Activated naive CD8-positive, alpha-beta T cell treated with anti-CD3 and anti-CD28 coated beads, Interleukin-2, amount 10 ng/mL, durations not matched to agents 7 days and 5 days (primary cell): Measurements from ENCODE around the gene PRDM13. TPM values are rescaled to one million over a fixed set of nuclear protein-coding genes. Genes with fewer than 3 reads are reported as not detected.

Experiments used
- ATAC-seq: fragments of 150-1000 bp; cut with Tn5 transposase; one replicate; pipeline ENCODE4 v1.10.0; 2021; ENCODE audit warnings: low read depth, moderate library complexity
- POLR2A ChIA-PET: fragments of 350-600 bp; sonication (Branson Sonifier 250); formaldehyde crosslinking; loops from one replicate; lab custom pipeline; 2021; ENCODE audit warnings: antibody characterized with exemption; lab: Charles Lee
- DNase-seq: peaks from one replicate; pipeline ENCODE4 v3.0.0; 2021
- H3K27ac Mint-ChIP-seq: one replicate; pipeline ENCODE4 v1.8.0; 2022; ENCODE audit warnings: mild to moderate bottlenecking, mixed read lengths
- H3K27me3 Mint-ChIP-seq: one replicate; pipeline ENCODE4 v1.8.0; 2022; ENCODE audit warnings: mild to moderate bottlenecking, moderate library complexity, mixed read lengths
- H3K36me3 Mint-ChIP-seq: one replicate; pipeline ENCODE4 v1.8.0; 2021; ENCODE audit warnings: mild to moderate bottlenecking, mixed read lengths
- H3K4me1 Mint-ChIP-seq: one replicate; pipeline ENCODE4 v1.8.0; 2021; ENCODE audit warnings: mixed read lengths
- H3K4me3 Mint-ChIP-seq: one replicate; pipeline ENCODE4 v1.8.0; 2022; ENCODE audit warnings: mild to moderate bottlenecking, moderate library complexity, mixed read lengths
- H3K9me3 Mint-ChIP-seq: one replicate; pipeline ENCODE4 v1.8.0; 2021; ENCODE audit warnings: mixed read lengths
- total RNA-seq, 2 experiments: library from RNA; stranded (reverse); gene quantifications; one replicate each; pipeline ENCODE4 v1.2.3, GENCODE V29; 2021

The PRDM13 gene
- total RNA-seq, 2 experiments from 2014 or later, result not detected

DNA sequence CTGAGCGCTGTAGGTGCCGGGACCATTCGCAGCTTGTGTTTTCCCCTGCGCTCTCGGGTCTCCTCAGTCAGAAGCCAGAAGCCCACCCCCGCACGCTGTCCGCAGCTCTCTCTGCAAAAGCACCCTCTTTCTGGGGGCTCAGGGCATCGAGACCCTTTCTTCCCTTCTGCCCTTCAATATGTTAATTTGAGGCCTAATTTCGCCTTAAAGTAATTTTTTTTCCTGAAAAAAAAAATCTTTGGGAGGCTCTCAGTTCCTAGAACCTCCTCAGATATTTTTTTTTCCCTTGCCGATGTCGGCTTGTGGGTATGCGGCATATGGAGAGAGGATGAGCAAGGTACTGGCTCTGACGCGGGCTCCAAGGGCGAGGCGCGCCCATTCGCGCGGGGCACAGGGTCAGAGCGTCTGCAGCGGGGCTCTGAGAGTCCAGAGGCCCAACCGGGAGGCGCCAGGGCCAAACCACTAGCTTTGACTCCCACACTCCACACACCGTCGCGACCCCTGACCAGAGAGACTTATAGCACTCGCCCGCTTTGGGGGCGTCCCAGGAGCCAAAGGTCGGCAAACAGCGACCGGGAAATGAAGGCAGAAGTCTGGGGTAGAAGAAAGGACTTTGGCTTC, 893 bp downstream of the PRDM13 start:
- H3K9me3 Mint-ChIP-seq, result peaks cover 2% of the 10 kb centered on the region
- H3K4me1 Mint-ChIP-seq, result peaks cover 38% of the 10 kb centered on the region
- H3K27me3 Mint-ChIP-seq, result peaks cover 92% of the 10 kb centered on the region
- no peak for DNase-seq
- POLR2A ChIA-PET, result no interaction called here
- no peak for ATAC-seq
- H3K4me3 Mint-ChIP-seq, result no peak overlapping the region
- no peak overlapping the region for H3K27ac Mint-ChIP-seq
- H3K36me3 Mint-ChIP-seq, result peaks cover 4% of the 10 kb centered on the region

GRCh38 chr6:99608059-99608885, 1.6 kb downstream of the PRDM13 start:
- POLR2A ChIA-PET, result no interaction called here
- DNase-seq, result no peak
- Mint-ChIP-seq H3K4me3 (no peak overlapping the region), H3K27ac (no peak overlapping the region), H3K36me3 (peaks cover 4% of the 10 kb centered on the region), H3K27me3 (peaks cover 92% of the 10 kb centered on the region), H3K4me1 (peaks cover 34% of the 10 kb centered on the region), H3K9me3 (peaks cover 2% of the 10 kb centered on the region)
- no peak for ATAC-seq

DNA sequence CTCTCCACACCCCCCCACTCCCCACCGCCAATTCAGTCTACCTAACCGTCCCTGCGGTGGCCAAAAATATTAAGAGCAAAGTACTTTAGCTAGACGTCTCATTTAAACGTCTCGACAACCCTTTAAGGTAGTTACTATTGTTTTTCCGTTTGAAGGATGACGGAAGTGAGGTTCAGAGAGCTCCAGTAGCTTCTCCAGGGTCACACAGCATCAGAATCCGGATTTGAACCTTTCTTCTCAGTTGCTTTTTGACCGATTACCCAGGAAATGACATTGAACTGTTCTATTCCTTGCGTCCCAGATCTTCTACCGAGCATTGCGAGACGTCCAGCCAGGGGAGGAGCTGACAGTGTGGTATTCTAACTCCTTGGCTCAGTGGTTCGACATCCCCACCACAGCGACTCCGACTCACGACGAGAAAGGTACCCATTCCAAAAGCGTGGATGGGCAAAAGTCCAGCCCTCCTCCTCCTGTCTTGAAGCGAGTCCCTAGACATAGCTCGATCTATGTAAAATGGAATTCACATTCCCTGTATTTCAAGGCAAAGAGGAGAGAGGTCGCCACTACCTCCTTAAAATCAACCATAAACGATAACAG, 2.4 kb downstream of the PRDM13 start:
- Mint-ChIP-seq H3K4me1 (peaks cover 32% of the 10 kb centered on the region), H3K27me3 (peaks cover 85% of the 10 kb centered on the region), H3K27ac (no peak overlapping the region), H3K4me3 (no peak overlapping the region), H3K36me3 (peaks cover 4% of the 10 kb centered on the region), H3K9me3 (peaks cover 2% of the 10 kb centered on the region)
- POLR2A ChIA-PET, result no interaction called here
- ATAC-seq (no peak), DNase-seq (no peak)

- ATAC-seq (no peak), DNase-seq (no peak)
- peaks cover 33% of the 10 kb centered on the region for H3K4me1 Mint-ChIP-seq
- peaks cover 83% of the 10 kb centered on the region for H3K27me3 Mint-ChIP-seq
- H3K9me3 Mint-ChIP-seq, result peaks cover 2% of the 10 kb centered on the region
- POLR2A ChIA-PET, result no interaction called here
- H3K4me3 Mint-ChIP-seq, result no peak overlapping the region
- H3K36me3 Mint-ChIP-seq, result peaks cover 4% of the 10 kb centered on the region
- H3K27ac Mint-ChIP-seq, result no peak overlapping the region
Measured at GRCh38 chr6:99609905-99610489, 3.4 kb downstream of the PRDM13 start.

DNA sequence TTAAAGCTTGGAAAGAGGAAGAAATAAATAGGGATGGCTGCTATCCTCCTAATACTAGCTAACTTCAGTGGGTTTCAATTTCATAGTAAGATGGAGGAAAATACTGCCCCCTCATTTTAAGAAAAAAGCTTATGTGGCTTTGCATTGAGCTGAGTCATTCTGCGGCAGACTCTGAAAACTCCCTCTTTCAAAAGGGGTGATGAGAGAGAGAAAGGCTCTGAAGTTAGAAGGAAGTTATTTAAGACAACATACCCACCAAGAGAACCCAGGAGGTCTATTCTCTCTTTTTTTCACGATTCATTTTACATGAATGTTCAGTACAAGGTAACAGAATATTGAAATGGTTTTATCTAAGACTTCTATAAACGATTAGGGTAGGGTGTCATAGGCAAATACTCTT, 4.5 kb downstream of the PRDM13 start:
- POLR2A ChIA-PET, result interaction anchor here (0.7 kb wide), 1 partner anchor 1060 kb away, joined by 3 read pairs; no protein-coding TSS in a partner anchor
- H3K4me3 Mint-ChIP-seq, result no peak overlapping the region

DNA sequence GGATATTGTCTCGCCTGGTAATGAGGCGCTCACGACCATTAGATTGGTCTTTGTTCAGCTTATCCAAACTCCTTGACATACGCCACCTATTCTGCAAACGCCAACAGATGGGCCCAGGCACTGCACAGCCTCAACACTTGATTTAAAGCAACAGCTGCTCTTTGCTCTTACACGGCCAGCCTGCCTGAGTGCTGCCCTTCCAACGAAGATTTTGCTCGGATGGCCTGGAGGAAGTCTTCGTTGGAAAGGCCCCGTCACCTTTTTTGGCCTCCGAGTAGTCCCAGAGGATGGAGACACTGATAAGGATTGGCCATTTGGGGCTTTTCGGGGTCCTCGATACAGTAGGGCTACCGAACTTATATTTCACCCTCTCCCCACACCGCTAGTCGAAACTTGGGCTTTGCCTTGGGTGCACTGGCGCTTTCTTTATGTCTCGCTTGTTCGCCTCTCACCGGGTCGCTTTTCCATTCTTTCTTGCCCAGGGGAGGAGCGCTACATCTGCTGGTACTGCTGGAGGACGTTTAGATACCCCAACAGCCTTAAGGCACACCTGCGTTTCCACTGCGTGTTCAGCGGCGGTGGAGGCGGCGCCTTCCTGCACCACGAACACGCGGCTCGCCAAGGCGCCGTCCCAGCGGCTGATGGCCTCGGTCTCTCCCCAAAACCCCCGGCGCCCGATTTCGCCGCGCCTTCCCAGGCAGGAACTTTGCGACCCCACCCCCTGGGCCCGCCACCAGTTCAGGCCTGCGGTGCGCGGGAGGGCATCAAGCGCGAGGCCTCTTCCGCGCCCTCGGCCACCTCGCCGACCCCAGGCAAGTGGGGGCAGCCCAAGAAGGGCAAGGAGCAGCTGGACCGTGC, 6.1 kb downstream of the PRDM13 start:
- peaks cover 85% of the 10 kb centered on the region for H3K27me3 Mint-ChIP-seq
- ATAC-seq (no peak), DNase-seq (peak; percentile 37)
- no peaks in the 10 kb centered on the region for H3K9me3 Mint-ChIP-seq
- H3K4me3 Mint-ChIP-seq, result peak overlapping the region; percentile 13
- H3K4me1 Mint-ChIP-seq, result peaks cover 29% of the 10 kb centered on the region
- no peak overlapping the region for H3K27ac Mint-ChIP-seq
- H3K36me3 Mint-ChIP-seq, result peaks cover 4% of the 10 kb centered on the region
- POLR2A ChIA-PET, result interaction anchor here (1.6 kb wide), 1 partner anchor 45 kb away, joined by 5 read pairs; the partner anchor contains the start of gene CCNC

More for the DNA sequence above, 4.5 kb downstream of the PRDM13 start:
- peaks cover 83% of the 10 kb centered on the region for H3K27me3 Mint-ChIP-seq
- H3K36me3 Mint-ChIP-seq, result peaks cover 4% of the 10 kb centered on the region
- no peak for ATAC-seq
- H3K4me1 Mint-ChIP-seq, result peaks cover 31% of the 10 kb centered on the region
- H3K9me3 Mint-ChIP-seq, result peaks cover 2% of the 10 kb centered on the region
- H3K27ac Mint-ChIP-seq, result no peak overlapping the region
- no peak for DNase-seq

DNA sequence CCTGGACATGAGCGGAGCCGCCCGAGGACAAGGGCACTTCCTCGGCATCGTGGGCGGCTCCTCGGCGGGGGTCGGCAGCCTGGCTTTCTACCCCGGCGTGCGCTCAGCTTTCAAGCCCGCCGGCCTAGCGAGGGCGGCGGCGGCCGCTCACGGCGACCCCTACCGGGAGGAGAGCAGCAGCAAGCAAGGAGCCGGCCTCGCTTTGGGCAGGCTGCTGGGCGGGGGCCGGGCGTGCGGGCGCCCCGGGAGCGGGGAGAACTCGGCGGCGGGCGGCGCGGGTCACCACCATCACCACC, 6.7 kb downstream of the PRDM13 start:
- Mint-ChIP-seq H3K36me3 (peaks cover 3% of the 10 kb centered on the region), H3K27ac (no peak overlapping the region), H3K9me3 (no peaks in the 10 kb centered on the region), H3K27me3 (peaks cover 85% of the 10 kb centered on the region), H3K4me1 (peaks cover 27% of the 10 kb centered on the region), H3K4me3 (peak overlapping the region; percentile 70)
- ATAC-seq (peak; percentile 61), DNase-seq (peak; percentile 60)
- POLR2A ChIA-PET, result interaction anchor here (1.6 kb wide), 1 partner anchor 45 kb away, joined by 5 read pairs; the partner anchor contains the start of gene CCNC

DNA sequence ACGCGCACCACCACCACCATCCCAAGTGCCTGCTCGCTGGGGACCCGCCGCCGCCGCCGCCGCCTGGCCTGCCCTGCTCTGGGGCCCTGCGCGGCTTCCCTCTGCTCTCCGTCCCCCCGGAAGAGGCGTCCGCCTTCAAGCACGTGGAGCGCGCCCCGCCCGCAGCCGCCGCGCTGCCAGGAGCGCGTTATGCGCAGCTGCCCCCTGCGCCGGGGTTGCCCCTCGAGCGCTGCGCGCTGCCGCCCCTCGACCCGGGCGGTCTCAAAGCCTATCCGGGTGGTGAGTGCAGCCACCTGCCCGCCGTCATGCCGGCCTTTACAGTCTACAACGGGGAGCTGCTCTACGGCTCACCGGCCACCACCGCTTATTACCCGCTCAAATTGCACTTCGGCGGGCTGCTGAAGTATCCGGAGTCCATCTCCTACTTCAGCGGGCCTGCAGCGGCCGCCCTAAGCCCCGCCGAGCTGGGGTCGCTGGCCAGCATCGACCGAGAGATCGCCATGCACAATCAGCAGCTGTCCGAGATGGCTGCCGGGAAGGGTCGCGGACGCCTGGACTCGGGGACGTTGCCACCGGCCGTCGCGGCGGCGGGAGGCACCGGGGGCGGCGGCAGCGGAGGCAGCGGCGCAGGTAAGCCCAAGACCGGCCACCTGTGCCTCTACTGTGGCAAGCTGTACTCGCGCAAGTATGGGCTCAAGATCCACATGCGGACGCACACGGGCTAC, 7.2 kb downstream of the PRDM13 start:
- peak; percentile 79 for ATAC-seq
- POLR2A ChIA-PET, result interaction anchor here (1.6 kb wide), 1 partner anchor 46 kb away, joined by 5 read pairs; the partner anchor contains the start of gene CCNC

DNA sequence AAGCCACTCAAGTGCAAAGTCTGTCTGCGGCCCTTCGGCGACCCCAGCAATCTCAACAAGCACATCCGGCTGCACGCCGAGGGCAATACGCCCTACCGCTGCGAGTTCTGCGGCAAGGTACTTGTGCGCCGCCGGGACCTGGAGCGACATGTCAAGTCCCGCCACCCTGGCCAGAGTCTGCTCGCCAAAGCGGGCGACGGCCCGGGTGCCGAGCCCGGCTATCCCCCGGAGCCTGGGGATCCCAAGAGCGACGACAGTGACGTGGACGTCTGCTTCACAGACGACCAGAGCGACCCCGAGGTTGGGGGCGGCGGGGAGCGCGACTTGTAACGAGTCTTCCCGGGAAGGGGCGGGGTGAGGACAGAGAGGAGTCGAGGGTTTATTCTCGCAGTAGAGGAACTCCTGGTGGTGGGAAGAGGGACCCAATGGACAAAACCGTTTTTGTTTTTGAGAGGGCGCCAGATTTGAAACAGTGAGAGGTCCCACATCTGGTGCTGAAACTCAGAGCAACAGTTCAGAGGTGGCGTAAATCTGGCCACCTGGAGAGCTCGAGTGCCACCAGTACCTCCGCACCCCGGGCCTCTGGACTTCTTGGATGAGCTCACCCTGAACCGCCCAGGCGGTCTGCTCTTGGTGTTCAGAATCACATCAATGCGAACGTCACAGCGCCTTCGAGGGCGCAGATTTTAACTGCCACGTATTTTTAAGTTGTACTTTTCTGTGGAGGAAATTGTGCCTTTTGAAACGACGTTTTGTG, 8.0 kb downstream of the PRDM13 start:
- no peaks in the 10 kb centered on the region for H3K9me3 Mint-ChIP-seq
- peaks cover 24% of the 10 kb centered on the region for H3K4me1 Mint-ChIP-seq
- no peak overlapping the region for H3K27ac Mint-ChIP-seq
- no peak for ATAC-seq
- H3K36me3 Mint-ChIP-seq, result peaks cover 4% of the 10 kb centered on the region
- DNase-seq, result peak; percentile 64
- H3K27me3 Mint-ChIP-seq, result peaks cover 83% of the 10 kb centered on the region
- POLR2A ChIA-PET, result interaction anchor here (1.6 kb wide), 1 partner anchor 46 kb away, joined by 5 read pairs; the partner anchor contains the start of gene CCNC
- H3K4me3 Mint-ChIP-seq, result peak overlapping the region; percentile 70

More for the DNA sequence above, 7.2 kb downstream of the PRDM13 start:
- Mint-ChIP-seq H3K36me3 (peaks cover 4% of the 10 kb centered on the region), H3K9me3 (no peaks in the 10 kb centered on the region), H3K27me3 (peaks cover 83% of the 10 kb centered on the region), H3K4me1 (peaks cover 27% of the 10 kb centered on the region), H3K4me3 (peak overlapping the region; percentile 70), H3K27ac (no peak overlapping the region)
- peak; percentile 67 for DNase-seq

- POLR2A ChIA-PET, result no interaction called here
- peaks cover 4% of the 10 kb centered on the region for H3K36me3 Mint-ChIP-seq
- ATAC-seq, result no peak
- no peak for DNase-seq
- no peak overlapping the region for H3K4me3 Mint-ChIP-seq
- peaks cover 9% of the 10 kb centered on the region for H3K4me1 Mint-ChIP-seq
- no peaks in the 10 kb centered on the region for H3K9me3 Mint-ChIP-seq
- peaks cover 83% of the 10 kb centered on the region for H3K27me3 Mint-ChIP-seq
- no peak overlapping the region for H3K27ac Mint-ChIP-seq
Measured at GRCh38 chr6:99617131-99617530, 10.5 kb downstream of the PRDM13 start.

DNA sequence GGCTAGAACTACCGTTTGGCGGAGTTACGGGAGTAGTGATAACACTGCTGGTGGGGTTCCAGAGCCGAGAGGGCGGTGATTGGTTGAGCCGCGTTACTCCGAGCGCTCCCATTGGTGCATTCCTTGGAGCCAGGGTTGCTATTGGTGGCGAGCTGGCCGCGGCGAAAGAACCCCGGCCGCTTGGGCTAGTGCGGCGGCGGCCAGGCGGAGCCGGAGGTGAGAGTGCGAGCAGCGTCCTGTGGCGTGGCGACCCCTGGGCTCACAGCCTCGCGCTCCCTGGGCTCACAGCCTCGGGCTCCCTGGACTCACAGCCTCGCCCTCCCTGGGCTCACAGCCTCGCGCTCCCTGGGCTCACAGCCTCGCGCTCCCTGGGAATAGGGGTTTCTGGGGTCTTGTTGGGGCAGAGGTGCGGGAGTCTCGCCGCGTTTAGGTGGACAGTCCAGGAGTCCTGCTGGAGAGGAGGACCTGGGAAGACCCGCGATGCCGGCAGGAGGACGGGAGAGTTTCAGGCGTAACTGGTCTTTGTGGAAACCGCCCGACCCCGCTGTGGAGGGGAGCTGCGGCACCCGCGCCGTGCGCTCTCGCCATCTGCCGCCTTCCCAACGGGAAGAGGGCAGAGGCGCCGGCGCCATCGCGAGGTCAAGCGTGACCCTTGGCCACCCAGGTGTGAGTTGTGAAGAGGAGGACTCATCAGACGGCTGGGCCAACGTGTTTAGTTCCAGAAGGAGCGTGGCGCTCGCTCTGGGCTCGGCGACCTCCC, 12.2 kb downstream of the PRDM13 start:
- H3K9me3 Mint-ChIP-seq, result no peaks in the 10 kb centered on the region
- H3K27ac Mint-ChIP-seq, result peak overlapping the region; percentile 28
- ATAC-seq (no peak), DNase-seq (no peak)
- POLR2A ChIA-PET, result no interaction called here
- peaks cover 82% of the 10 kb centered on the region for H3K27me3 Mint-ChIP-seq
- H3K4me1 Mint-ChIP-seq, result peaks cover 9% of the 10 kb centered on the region
- no peak overlapping the region for H3K4me3 Mint-ChIP-seq
- peaks cover 4% of the 10 kb centered on the region for H3K36me3 Mint-ChIP-seq
